H54 (cell line): Measurements from ENCODE around the gene ANKLE2.

ENCODE experiments used
- DNase-seq: peaks from one replicate; pipeline ENCODE4 v3.0.0; 2011; ENCODE audit warnings: low spot score, mixed read lengths; ENCODE audit not compliant: insufficient read length
- FAIRE-seq: peaks from 3 replicates; lab custom pipeline; 2011; peaks lifted over from hg19 to GRCh38; lab: Jason Lieb, UNC
- POLR2A ChIP-seq: IDR thresholded peaks from 2 replicates; pipeline ENCODE4 v1.6.1; 2011; ENCODE audit warnings: low read depth, mild to moderate bottlenecking, low read length

ANKLE2 gene

DNA sequence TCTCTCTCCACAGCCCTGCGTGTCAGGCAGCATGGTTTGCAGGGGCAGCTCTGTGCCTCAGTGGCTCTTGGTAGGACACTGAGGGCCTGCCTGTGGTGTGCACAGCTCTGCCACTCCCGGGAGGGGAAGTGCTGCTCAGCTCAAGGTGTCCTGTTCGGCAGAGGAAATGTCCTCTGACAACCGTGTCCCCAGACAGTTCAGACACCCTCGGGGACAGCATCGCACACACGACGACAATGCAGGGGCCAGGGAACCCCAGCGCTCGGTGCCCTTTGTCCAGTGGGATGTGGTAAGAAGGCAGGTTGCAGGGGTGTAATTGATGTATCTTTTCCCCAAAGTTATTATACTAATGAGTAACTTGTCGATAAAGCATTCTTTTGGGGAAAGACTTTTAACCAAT, 14.2 kb downstream of the ANKLE2 start:
- FAIRE-seq (no peak), DNase-seq (no peak)
- no peak for TF ChIP-seq POLR2A

DNA sequence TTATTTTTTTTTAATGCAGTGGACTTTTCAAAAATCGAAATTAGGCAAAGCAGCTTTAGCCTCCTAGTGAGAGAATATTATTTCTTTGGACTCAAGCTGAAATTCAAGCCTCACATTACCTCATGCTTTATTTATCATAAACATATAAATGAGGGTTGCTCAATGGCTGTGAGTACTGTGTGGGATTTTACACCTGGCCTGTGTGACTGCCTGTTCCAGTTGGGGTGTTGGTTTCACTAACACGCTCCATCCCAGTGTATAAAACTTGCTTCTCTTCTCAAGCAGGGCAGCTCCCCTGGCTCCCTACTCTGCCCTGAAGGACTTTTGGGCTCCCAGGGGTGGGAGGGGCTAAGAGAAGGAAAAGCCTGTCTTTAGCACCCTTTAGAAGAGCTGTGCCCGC, 15.0 kb downstream of the ANKLE2 start:
- FAIRE-seq = no peak
- DNase-seq = no peak
- no peak for TF ChIP-seq POLR2A

DNA sequence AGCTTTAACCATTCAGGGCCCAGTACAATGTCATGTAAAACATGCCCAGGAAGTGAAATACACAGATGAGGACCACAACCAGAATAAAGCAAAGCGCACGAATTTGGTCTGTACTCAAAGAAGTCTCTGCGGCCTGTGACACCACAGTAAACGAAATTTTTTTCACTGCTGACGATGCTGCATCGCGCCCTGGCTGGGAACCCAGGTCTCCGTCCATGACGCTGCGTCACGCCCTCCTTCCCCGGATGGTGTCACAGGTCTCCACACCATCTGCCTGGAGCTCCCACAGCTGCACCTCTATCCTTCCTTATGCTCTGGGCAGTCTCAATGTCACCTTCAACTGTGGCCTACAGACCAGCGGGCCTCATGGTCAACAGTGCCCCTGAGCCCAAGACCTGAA, 17.8 kb downstream of the ANKLE2 start:
- no peak for DNase-seq
- FAIRE-seq = no peak
- TF ChIP-seq POLR2A = no peak

DNA sequence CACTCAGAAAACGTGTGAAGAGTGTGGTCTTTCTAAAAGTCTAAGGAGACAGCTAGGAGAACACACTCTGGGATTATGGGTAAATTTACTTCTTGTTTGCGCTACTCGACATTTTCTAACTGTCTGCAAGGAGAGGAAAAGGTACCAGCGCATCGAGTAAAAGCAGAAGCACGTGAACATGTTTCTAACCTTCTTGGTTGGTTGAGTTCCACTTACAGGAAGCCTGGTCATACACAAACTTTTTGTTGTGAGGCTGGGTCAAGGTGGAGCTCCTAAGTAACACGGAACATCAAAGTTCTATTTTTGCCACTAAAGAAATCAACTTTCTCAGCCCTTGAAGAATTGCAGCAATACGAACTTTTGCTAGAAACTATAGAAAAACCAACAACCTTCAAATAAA, 20.0 kb downstream of the ANKLE2 start:
- FAIRE-seq = no peak
- DNase-seq = no peak
- no peak for TF ChIP-seq POLR2A

GRCh38 chr12:132740652-132741051, 21.0 kb downstream of the ANKLE2 start:
- no peak for DNase-seq
- FAIRE-seq = no peak
- no peak for TF ChIP-seq POLR2A

DNA sequence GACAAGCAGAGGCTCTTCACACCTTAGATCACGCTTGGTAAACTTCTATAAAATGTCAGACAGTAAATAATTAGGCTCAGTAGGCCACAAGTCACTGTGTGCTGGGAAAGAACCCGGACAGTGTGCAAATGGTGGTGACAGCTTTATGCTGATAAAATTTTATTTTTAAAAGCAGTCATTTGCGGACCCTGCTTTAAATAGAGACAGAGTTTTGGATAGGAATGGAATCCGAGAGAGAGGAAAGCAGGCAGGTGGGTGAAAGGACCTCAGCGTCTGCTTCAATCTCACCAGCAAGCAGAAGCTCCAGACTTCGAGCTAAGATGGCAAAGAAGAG, 21.4 kb downstream of the ANKLE2 start:
- DNase-seq (no peak), FAIRE-seq (no peak)
- no peak for TF ChIP-seq POLR2A

DNA sequence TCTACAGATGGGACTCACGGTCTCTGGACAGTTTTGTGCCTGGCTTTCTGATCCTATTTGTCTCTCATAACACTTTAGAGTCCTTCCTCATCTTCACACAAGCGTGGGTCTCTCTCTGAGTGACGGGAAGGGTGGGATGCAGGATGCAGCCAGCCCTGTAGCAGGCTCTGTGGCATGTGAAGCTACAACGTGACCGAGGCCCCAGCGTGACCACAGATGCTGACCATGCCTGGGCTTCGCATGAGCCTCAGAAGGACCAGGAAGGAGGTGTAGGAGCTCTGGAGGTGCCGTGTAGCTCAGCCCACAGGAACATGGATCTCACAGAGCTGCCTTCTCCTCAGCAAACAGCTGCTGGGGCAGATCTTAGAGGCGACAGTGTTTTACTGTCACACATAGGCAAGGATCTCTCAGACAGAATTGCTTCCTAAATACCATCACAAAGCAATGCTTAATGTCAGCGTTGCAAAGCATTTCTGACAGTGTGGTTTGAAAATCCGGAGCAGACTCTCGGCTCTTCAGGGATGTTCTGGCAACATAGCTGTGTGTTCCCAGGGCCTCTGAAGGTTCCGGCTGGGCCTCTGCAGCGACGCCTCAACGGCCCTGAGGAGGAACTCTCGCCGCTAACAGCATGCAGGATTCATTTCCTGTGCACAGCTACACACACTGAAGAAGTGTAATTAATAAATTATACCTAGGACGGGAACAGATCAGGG, 21.9 kb downstream of the ANKLE2 start:
- DNase-seq (no peak), FAIRE-seq (no peak)
- no peak for TF ChIP-seq POLR2A

DNA sequence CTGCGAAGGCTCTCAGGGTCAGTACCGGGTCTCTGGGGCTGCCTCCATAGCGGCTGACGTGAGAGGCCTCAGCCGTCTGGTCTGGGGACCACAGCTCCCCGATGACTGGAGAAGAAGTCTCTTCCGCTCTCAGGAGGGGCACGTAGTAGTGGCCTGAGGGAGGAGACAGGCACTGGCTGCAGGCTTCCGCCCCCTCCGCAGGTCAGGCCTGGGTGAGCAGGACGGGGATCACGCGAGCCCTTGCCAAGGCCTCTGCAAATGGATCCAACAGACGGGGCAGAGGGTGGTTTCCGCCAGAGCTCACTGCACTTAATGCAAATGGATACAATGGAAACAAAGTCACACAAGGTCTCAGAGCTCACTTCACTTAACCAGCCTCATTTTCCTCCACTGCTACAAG, 24.7 kb downstream of the ANKLE2 start:
- no peak for TF ChIP-seq POLR2A
- no peak for DNase-seq
- FAIRE-seq = no peak

- DNase-seq = no peak
- no peak for TF ChIP-seq POLR2A
- no peak for FAIRE-seq
These were observed 25.3 kb downstream of the ANKLE2 start for GRCh38 chr12:132736378-132736777.

DNA sequence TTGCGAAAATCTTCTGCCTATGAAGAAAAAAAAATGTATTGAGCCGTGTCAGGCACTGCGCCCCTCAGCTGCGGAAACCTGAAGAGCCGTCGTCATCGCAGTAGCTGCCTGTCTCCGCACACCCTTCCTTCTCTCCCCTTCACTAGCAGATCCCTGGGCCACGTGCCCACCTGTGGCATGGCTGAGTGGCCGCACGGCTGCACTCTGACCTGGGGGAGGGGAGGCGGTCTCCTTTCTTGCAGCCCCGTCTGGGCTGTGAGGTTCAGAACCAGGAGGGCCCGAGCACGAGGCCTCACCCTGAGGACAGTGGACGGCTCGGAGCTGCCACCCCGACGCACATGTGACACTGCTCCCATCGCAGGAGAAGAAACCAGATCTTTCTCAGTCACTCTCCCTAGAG, 26.1 kb downstream of the ANKLE2 start:
- DNase-seq (no peak), FAIRE-seq (no peak)
- no peak for TF ChIP-seq POLR2A

- DNase-seq = no peak
- no peak for TF ChIP-seq POLR2A
- no peak for FAIRE-seq
These were observed 27.4 kb downstream of the ANKLE2 start for GRCh38 chr12:132734206-132734605.

GRCh38 chr12:132731574-132731973, 30.1 kb downstream of the ANKLE2 start:
- TF ChIP-seq POLR2A = no peak
- DNase-seq = no peak
- FAIRE-seq = no peak

DNA sequence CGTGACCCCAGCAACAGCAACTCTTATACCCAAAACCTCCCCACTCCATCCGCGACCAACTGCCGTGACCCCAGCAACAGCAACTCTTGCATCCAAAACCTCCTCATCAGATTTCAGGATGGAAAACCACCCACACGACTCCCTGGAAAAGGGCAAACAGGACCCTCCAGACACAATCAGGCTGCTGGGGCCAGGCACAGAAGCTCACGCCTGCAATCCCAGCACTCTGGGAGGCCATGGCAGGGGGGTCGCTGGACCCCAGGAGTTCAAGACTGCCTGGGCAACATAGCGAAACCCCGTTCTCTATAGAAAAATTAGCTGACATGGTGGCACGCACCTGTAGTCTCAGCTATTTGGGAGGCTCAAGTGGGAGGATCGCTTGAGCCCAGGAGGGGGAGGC, 31.3 kb downstream of the ANKLE2 start:
- no peak for DNase-seq
- TF ChIP-seq POLR2A = no peak
- no peak for FAIRE-seq

DNA sequence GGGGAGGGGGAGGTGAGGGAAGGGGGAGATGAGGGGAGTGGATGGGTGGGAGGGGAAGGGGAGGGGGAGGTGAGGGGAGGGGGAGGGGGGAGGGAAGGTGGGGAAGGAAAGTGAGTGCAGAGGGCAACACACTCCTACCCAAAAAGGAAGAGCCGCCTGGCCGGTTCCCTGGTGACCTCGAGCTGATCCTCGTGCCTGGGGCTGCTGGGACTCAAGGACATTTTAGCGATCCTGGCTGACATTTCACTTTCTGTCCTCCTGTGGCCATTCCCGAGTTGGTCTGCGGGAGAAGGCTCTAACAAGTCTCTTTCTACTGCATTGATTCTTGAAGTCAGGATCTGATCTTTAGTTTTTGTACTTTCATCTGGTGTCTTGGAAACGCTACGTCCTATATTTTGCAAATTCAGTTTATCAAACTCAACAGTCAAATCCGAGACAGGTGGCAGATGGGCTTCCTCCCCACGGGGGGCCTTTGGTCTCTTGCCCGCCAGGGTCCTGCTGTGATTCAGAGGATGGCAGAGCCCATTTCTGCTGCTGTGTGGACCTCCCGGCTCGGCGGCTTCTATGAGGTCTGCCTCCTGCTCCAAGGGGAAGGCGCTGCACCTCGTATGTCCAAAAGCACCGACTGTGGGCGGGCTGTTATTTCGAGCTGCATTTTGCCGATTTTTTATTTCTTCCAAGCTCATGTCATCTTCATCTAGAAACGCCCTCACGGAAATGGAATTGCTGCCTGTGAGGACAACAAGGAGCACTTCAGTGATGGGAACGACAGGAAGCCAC, 31.9 kb downstream of the ANKLE2 start:
- no peak for FAIRE-seq

GRCh38 chr12:132728502-132728901, 33.1 kb downstream of the ANKLE2 start:
- DNase-seq (no peak), FAIRE-seq (no peak)
- no peak for TF ChIP-seq POLR2A

More for the DNA sequence above, 31.9 kb downstream of the ANKLE2 start:
- TF ChIP-seq POLR2A = no peak
- DNase-seq = no peak
